Coronary artery (tissue), 2 donors: Measurements from ENCODE around the gene RASL11B.

Experiments
- DNase-seq: peaks from one replicate; pipeline ENCODE4 v3.0.0-alpha.2; 2017; ENCODE audit warnings: low spot score
- H3K27ac ChIP-seq, 2 donors: fragments of 200-600 bp; sonication (generic); one replicate each; pipeline ENCODE4 v1.5.1; 2016 to 2019
- H3K4me3 ChIP-seq: fragments of 200-600 bp; sonication (generic); 2 replicates; pipeline ENCODE4 v1.5.1; 2016; ENCODE audit warnings: mild to moderate bottlenecking, moderate library complexity
- CTCF ChIP-seq: fragments of 200-600 bp; sonication (generic); IDR thresholded peaks from one replicate; pipeline ENCODE4 v1.5.1; 2019; ENCODE audit warnings: antibody characterized with exemption

Gene RASL11B

GRCh38 chr4:52853351-52853750 lies 8.8 kb upstream of the RASL11B start:
- TF ChIP-seq CTCF: no peak
- DNase-seq: no peak
- H3K4me3 ChIP-seq: peak overlapping the region; percentile 37
- H3K27ac ChIP-seq: peak overlapping the region; percentile 47 to 72

- Histone ChIP-seq H3K27ac (no peak overlapping the region), H3K4me3 (no peak overlapping the region)
- no peak for DNase-seq
- TF ChIP-seq CTCF: no peak
Measured at GRCh38 chr4:52856801-52857200, 5.3 kb upstream of the RASL11B start.

- no peak overlapping the region for H3K4me3 ChIP-seq
- no peak for DNase-seq
- no peak overlapping the region for H3K27ac ChIP-seq
- no peak for TF ChIP-seq CTCF
Measured at GRCh38 chr4:52860361-52860760, 1.8 kb upstream of the RASL11B start.

GRCh38 chr4:52861171-52861823 lies 820 bp upstream of the RASL11B start:
- peak overlapping the region; percentile 79 to 94 for H3K27ac ChIP-seq

GRCh38 chr4:52862639-52863161 lies 583 bp downstream of the RASL11B start:
- no peak for DNase-seq
- H3K27ac ChIP-seq: peak overlapping the region; percentile 79 to 94
- TF ChIP-seq CTCF: no peak
- H3K4me3 ChIP-seq: peak overlapping the region; percentile 90

More at GRCh38 chr4:52861171-52861823, 820 bp upstream of the RASL11B start:
- TF ChIP-seq CTCF: no peak
- peak overlapping the region; percentile 90 for H3K4me3 ChIP-seq
- DNase-seq: no peak

GRCh38 chr4:52863324-52863723 lies 1.2 kb downstream of the RASL11B start:
- no peak for TF ChIP-seq CTCF
- Histone ChIP-seq H3K27ac (peak overlapping the region; percentile 79 to 94), H3K4me3 (peak overlapping the region; percentile 90)
- DNase-seq: no peak

GRCh38 chr4:52864793-52865192 lies 2.7 kb downstream of the RASL11B start:
- TF ChIP-seq CTCF: no peak
- peak overlapping the region in 1 of 2 donors; percentile 94 for H3K27ac ChIP-seq
- DNase-seq: no peak
- H3K4me3 ChIP-seq: peak overlapping the region; percentile 90
